Fibroblast of lung (primary cell): ENCODE measurements around the gene CECR2. TPM values are rescaled to one million over a fixed set of nuclear protein-coding genes. Genes with fewer than 3 reads are reported as not detected.

ENCODE experiments used
- DNase-seq, 2 donors: peaks; one replicate each; pipeline versions ENCODE4 v3.0.0 to v3.0.0-alpha.2; 2010; ENCODE audit warnings: low read depth in 2 of 2
- H2AFZ ChIP-seq: 2 replicates; pipeline ENCODE4 v1.5.1; 2012; ENCODE audit warnings: low read length, control low read depth, inconsistent platforms
- H3K27ac ChIP-seq: 2 replicates; pipeline ENCODE4 v1.5.1; 2011; ENCODE audit warnings: low read length, control low read depth; ENCODE audit not compliant: insufficient read depth
- H3K27me3 ChIP-seq: 2 replicates; pipeline ENCODE4 v1.5.1; 2011; ENCODE audit warnings: mild to moderate bottlenecking, low read length; ENCODE audit not compliant: control insufficient read depth, insufficient read depth
- H3K36me3 ChIP-seq: 2 replicates; pipeline ENCODE4 v1.5.1; 2011; ENCODE audit warnings: low read length; ENCODE audit not compliant: control insufficient read depth, insufficient read depth
- H3K4me1 ChIP-seq: 2 replicates; pipeline ENCODE4 v1.5.1; 2011; ENCODE audit warnings: low read length; ENCODE audit not compliant: control insufficient read depth, insufficient read depth; ENCODE audit errors: extremely low read depth
- H3K4me2 ChIP-seq: 2 replicates; pipeline ENCODE4 v1.5.1; 2011; ENCODE audit warnings: low read length, control low read depth; ENCODE audit not compliant: insufficient read depth; ENCODE audit errors: extremely low read depth
- H3K4me3 ChIP-seq, 4 experiments: fragments of 200-600 bp in 1 of 4; sonication (generic) in 1 of 4; replicated peaks in 1 of 4; 2 replicates each; pipeline ENCODE4 v1.5.1; 2011 to 2016; ENCODE audit warnings: low read length in 4 of 4, low read depth in 3 of 4, mild to moderate bottlenecking in 3 of 4, control low read depth in 2 of 4, inconsistent platforms in 1 of 4, mixed read lengths in 1 of 4; ENCODE audit not compliant: insufficient read depth in 1 of 4; ENCODE audit errors: control extremely low read depth in 1 of 4
- H3K79me2 ChIP-seq: 2 replicates; pipeline ENCODE4 v1.5.1; 2012; ENCODE audit warnings: mild to moderate bottlenecking, low read length, inconsistent platforms; ENCODE audit not compliant: control insufficient read depth, insufficient read depth
- H3K9ac ChIP-seq: 2 replicates; pipeline ENCODE4 v1.5.1; 2011; ENCODE audit warnings: mild to moderate bottlenecking, low read length, control low read depth; ENCODE audit not compliant: insufficient read depth
- H3K9me3 ChIP-seq: 2 replicates; pipeline ENCODE4 v1.5.1; 2012; ENCODE audit warnings: low read depth, low read length; ENCODE audit not compliant: control insufficient read depth, insufficient read depth
- H4K20me1 ChIP-seq: 2 replicates; pipeline ENCODE4 v1.5.1; 2011; ENCODE audit warnings: low read length; ENCODE audit not compliant: control insufficient read depth, insufficient read depth; ENCODE audit errors: extremely low read depth
- CTCF ChIP-seq, 2 donors: IDR thresholded peaks in 1 of 2; conservative IDR thresholded peaks in 1 of 2; 1 replicate in 1 of 2; 2 replicates in 1 of 2; pipeline ENCODE4 v1.5.1; 2011 to 2012; ENCODE audit warnings: low read length in 2 of 2, control low read depth in 1 of 2, inconsistent platforms in 1 of 2, low read depth in 1 of 2, mild to moderate bottlenecking in 1 of 2
- EZH2 ChIP-seq: IDR thresholded peaks from 2 replicates; pipeline ENCODE4 v1.5.1; 2012; ENCODE audit warnings: low read length, control low read depth, mild to moderate bottlenecking; ENCODE audit errors: missing control alignments
- polyA plus RNA-seq, 2 donors: library from polyadenylated mRNA; depleted of rRNA in 1 of 2; stranded (reverse) in 1 of 2; unstranded in 1 of 2; fragments of >200 nt; gene quantifications; 2 replicates each; pipeline ENCODE4 v1.2.1, GENCODE V29; 2011 to 2012; ENCODE audit warnings: missing spikeins in 1 of 2
- total RNA-seq: library from RNA; depleted of rRNA; stranded (reverse); fragments of >200 nt; gene quantifications from 2 replicates; pipeline ENCODE4 v1.2.1, GENCODE V29; 2014

The CECR2 gene
- total and polyA plus RNA-seq, 2 donors (not counting 1 experiment from before 2014, with no cell fraction given): under 0.01 to 0.09 TPM

GRCh38 chr22:17477391-17477833 is 108.2 kb downstream of the CECR2 start:
- no peaks in the 10 kb centered on the region for H4K20me1 ChIP-seq
- no peaks in the 10 kb centered on the region for H3K79me2 ChIP-seq
- peak in 1 of 2 donors; percentile 82 for DNase-seq
- H3K9ac ChIP-seq: no peak overlapping the region
- H3K27me3 ChIP-seq: no peaks in the 10 kb centered on the region
- no peaks in the 10 kb centered on the region for H3K36me3 ChIP-seq
- H2AFZ ChIP-seq: peak overlapping the region; percentile 55
- H3K4me1 ChIP-seq: no peaks in the 10 kb centered on the region
- H3K27ac ChIP-seq: no peak overlapping the region
- H3K4me2 ChIP-seq: no peak overlapping the region
- no peaks in the 10 kb centered on the region for H3K9me3 ChIP-seq
- TF ChIP-seq CTCF (conservative IDR thresholded peaks at IDR 0.05 in 1 of 2, IDR thresholded peaks at IDR 0.05 in 1 of 2; ENCODE audit: low read depth in 1 of 2, low read length in 2 of 2) (no peak), EZH2 (no peak)
- H3K4me3 ChIP-seq: peak overlapping the region in 2 of 4 experiments; percentile 32 to 65

DNA sequence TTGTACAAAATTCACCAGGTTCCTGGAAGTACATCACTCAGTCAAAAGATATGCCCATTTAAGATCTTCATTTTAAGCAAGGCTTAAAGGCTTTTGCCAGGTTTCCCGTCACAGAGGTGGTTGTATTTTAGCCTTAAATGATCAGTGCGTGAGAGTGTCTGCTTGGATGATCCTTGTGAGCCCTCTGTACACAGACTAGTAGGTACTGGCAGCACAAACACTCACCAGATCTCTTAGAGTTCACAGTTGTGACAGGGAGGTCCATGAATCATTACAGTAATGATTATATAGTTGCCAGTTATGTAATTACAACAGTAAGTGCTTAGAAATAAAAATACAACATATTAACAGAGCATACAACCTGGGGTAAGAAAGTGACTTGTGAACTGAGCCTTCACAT is 109.9 kb downstream of the CECR2 start:
- Histone ChIP-seq H3K4me3 (no peak overlapping the region), H3K79me2 (no peaks in the 10 kb centered on the region), H2AFZ (no peak overlapping the region), H4K20me1 (no peaks in the 10 kb centered on the region), H3K4me2 (no peak overlapping the region), H3K36me3 (no peaks in the 10 kb centered on the region), H3K27me3 (no peaks in the 10 kb centered on the region), H3K4me1 (no peaks in the 10 kb centered on the region), H3K27ac (no peak overlapping the region), H3K9me3 (no peaks in the 10 kb centered on the region), H3K9ac (no peak overlapping the region)
- DNase-seq: no peak
- TF ChIP-seq CTCF (conservative IDR thresholded peaks at IDR 0.05 in 1 of 2, IDR thresholded peaks at IDR 0.05 in 1 of 2; ENCODE audit: low read depth in 1 of 2, low read length in 2 of 2) (no peak), EZH2 (no peak)

DNA sequence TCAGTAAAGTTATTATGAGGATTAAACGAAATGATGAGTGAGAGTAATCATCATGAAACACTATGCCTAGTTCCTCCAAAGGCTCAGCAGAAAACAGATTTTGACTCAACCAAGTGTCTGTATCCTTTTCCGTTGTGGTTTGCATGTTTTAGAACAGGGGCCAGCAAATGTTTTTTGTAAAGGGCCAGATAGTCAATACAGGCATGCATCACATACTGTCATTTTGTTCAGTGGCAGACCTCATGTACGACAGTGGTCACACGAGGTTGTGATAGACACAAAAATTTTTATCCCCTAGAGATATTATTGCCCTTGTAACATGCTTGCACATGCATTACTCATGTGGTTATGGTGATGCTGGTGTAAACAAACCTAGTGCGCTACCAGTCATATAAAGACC is 112.2 kb downstream of the CECR2 start:
- no peaks in the 10 kb centered on the region for H3K36me3 ChIP-seq
- H3K79me2 ChIP-seq: no peaks in the 10 kb centered on the region
- no peak for TF ChIP-seq CTCF (conservative IDR thresholded peaks at IDR 0.05 in 1 of 2, IDR thresholded peaks at IDR 0.05 in 1 of 2; ENCODE audit: low read depth in 1 of 2, low read length in 2 of 2)
- no peak for TF ChIP-seq EZH2
- H3K9me3 ChIP-seq: no peaks in the 10 kb centered on the region
- no peaks in the 10 kb centered on the region for H4K20me1 ChIP-seq
- no peak for DNase-seq
- no peaks in the 10 kb centered on the region for H3K27me3 ChIP-seq
- no peak overlapping the region for H3K4me3 ChIP-seq
- no peak overlapping the region for H3K4me2 ChIP-seq
- no peaks in the 10 kb centered on the region for H3K4me1 ChIP-seq
- no peak overlapping the region for H3K27ac ChIP-seq
- no peak overlapping the region for H2AFZ ChIP-seq
- no peak overlapping the region for H3K9ac ChIP-seq
